D721Med (cell line): ENCODE results near the gene PNPT1.
"Not testable (repeated sequence)": the region's sequence is repeated elsewhere in the genome, so short reads cannot be mapped to it uniquely, and the experiment has no call there.

Experiments used
- DNase-seq: peaks from one replicate; pipeline ENCODE4 v3.0.0; 2011; ENCODE audit warnings: low spot score; ENCODE audit not compliant: insufficient read length
- FAIRE-seq: peaks from 2 replicates; lab custom pipeline; 2011; peaks lifted over from hg19 to GRCh38; lab: Jason Lieb, UNC
- CTCF ChIP-seq: IDR thresholded peaks from 2 replicates; pipeline ENCODE4 v1.5.1; 2012; ENCODE audit warnings: mild to moderate bottlenecking, control low read depth; ENCODE audit not compliant: insufficient read depth; ENCODE audit errors: missing control alignments

PNPT1 gene

DNA sequence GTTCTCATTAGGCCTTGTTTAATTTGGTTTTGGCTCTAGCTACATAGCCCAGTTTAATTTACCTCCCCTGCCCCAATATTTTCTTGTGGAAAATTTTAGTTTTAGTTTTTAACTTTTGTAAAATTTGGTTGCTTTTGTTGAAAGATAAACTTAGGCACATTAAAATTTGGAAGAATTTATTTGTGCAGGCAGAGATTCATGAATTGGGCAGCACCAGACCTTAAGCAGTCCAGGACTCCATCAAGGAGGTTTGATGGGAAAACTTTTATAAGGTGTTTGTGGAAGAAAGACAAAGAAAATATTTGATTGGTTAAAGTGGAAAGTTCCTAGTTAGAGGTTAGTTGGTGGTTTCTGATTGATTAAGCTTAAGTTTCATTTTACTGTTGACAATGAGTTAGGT is 16.4 kb upstream of the PNPT1 start:
- DNase-seq, result no peak
- TF ChIP-seq CTCF, result no peak
- FAIRE-seq, result no peak

- no peak for TF ChIP-seq CTCF
- FAIRE-seq (no peak), DNase-seq (no peak)
These were observed 14.1 kb upstream of the PNPT1 start for GRCh38 chr2:55707751-55708150.

DNA sequence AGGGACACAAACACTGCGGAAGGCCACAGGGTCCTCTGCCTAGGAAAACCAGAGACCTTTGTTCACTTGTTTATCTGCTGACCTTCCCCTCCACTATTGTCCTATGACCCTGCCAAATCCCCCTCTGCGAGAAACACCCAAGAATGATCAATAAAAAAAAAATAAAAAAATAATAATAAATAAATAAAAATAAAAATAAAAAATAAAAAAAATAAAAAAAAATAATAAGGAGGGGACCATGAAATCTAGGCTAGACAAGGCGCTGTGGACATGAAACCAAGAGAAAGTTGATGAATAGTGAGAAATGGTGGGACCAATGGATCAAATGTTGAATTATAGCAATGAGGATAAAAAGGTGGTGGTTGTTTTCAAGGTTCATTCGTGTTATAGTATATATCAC is 12.6 kb upstream of the PNPT1 start:
- not testable (repeated sequence) for DNase-seq, FAIRE-seq

DNA sequence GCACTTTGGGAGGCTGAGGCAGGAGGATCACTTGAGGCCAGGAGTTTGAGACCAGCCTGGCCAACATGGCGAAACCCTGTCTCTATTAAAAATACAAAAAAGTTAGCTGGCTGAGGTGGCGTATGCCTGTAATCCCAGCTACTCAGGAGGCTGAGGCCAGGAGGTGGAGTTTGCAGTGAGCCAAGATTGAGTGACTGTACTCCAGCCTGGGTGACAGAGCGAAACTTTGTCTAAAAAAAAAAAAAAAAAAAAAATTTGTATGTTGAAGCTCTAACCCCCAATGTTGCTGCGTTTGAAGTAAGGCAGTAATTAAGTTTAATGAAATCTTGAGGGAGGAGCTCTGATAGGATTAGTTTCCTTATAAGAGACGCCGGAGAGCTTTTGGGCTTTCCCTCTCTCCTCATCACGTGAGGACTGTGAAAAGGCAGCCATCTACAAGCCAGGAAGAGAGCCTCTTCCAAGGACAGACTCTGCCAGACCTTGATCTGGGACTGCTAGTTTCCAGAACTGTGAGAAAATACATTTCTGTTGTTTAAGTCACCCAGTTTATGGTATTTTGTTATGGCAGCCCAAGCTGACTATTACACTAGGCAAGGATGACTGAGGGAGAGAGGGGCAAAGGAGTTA is 11.5 kb upstream of the PNPT1 start:
- no peak for TF ChIP-seq CTCF
- no peak for FAIRE-seq
- DNase-seq, result no peak

- no peak for DNase-seq
- no peak for TF ChIP-seq CTCF
- FAIRE-seq, result no peak
These were observed 9.7 kb upstream of the PNPT1 start for GRCh38 chr2:55703350-55703749.

GRCh38 chr2:55692740-55693139 is 904 bp downstream of the PNPT1 start:
- not testable (repeated sequence) for DNase-seq
- peak; percentile 16 for FAIRE-seq

GRCh38 chr2:55672630-55673029 is 21.0 kb downstream of the PNPT1 start:
- TF ChIP-seq CTCF, result no peak
- FAIRE-seq (no peak), DNase-seq (no peak)

DNA sequence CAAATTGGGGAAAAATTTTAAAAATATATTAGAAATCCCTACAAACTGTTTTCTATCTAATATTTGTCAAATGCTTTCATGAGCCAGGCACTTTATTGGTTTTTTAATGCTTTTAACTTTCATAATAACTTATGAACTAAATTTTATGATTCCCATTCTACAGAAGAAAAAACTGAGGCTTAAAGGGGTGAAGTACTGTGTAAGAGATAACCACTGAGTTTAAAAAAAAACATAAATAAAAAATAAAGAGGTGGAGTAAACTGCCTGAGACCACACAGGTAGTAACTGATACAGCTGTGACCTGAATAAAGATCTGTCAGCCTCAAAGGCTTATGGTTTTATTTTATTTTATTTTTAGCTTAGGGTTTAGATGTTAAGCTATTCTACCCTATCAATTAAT is 24.7 kb downstream of the PNPT1 start:
- DNase-seq (no peak), FAIRE-seq (no peak)
- TF ChIP-seq CTCF, result no peak
